Omental fat pad (tissue), 4 donors: Measurements from ENCODE around the gene SATB1. TPM values are rescaled to one million over a fixed set of nuclear protein-coding genes. Genes with fewer than 3 reads are reported as not detected.

Experiments
- ATAC-seq: fragments of 150-250 bp; one replicate; pipeline ENCODE4 v1.9.1; 2016; ENCODE audit warnings: mild to moderate bottlenecking, moderate library complexity; ENCODE audit not compliant: low FRiP score
- DNase-seq: peaks from one replicate; pipeline ENCODE4 v3.0.0-alpha.2; 2019; ENCODE audit warnings: low spot score
- total RNA-seq, 4 donors: library from RNA; depleted of rRNA; stranded (reverse); fragments of >200 nt; gene quantifications; one replicate each; pipeline ENCODE4 v1.1.0, GENCODE V29; 2016
- TF ChIP-seq, protein P1 (sequence below), 3 donors: fragments of 450-650 bp; IDR thresholded peaks; one replicate each; pipeline ENCODE4 v1.5.1; 2016 to 2017; ENCODE audit warnings: antibody characterized with exemption in 3 of 3, mild to moderate bottlenecking in 3 of 3, moderate library complexity in 2 of 3

The SATB1 gene
- total RNA-seq, 4 donors from 2014 or later: 20.2 to 42.9 (median 30.6) TPM

DNA sequence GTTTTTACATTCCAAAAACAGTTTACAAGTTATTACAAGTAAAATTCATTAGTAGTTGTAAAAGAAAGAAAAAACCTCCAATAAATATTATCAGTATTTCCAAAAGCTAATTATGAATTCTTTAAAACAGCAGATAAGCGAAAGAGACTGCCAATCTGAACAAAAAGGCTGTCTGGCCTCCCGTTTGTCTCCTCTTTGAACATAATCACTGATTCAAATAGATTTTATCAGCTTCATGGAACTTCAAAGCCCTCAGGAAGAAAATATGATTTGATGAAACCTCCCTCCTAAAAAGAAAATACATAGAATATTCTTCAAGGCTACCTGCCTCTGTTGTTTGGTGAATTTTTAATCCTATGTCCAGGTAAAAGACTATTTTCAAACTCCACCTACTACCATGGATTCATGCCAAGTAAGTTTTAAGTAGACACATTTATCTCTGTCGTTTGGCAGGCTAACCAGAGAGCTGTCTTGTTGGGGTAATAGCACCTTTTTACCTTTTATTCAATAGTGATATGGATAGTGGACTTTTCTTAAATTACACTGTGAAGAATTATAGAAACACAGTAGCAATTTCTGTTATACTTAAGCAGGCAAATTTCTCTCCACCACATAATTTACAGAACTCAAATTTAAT is 35.0 kb downstream of the SATB1 start:
- no peak for DNase-seq
- TF ChIP-seq, protein P1, sequence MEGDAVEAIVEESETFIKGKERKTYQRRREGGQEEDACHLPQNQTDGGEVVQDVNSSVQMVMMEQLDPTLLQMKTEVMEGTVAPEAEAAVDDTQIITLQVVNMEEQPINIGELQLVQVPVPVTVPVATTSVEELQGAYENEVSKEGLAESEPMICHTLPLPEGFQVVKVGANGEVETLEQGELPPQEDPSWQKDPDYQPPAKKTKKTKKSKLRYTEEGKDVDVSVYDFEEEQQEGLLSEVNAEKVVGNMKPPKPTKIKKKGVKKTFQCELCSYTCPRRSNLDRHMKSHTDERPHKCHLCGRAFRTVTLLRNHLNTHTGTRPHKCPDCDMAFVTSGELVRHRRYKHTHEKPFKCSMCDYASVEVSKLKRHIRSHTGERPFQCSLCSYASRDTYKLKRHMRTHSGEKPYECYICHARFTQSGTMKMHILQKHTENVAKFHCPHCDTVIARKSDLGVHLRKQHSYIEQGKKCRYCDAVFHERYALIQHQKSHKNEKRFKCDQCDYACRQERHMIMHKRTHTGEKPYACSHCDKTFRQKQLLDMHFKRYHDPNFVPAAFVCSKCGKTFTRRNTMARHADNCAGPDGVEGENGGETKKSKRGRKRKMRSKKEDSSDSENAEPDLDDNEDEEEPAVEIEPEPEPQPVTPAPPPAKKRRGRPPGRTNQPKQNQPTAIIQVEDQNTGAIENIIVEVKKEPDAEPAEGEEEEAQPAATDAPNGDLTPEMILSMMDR (IDR thresholded peaks at IDR 0.05): no peak
- ATAC-seq: no peak

DNA sequence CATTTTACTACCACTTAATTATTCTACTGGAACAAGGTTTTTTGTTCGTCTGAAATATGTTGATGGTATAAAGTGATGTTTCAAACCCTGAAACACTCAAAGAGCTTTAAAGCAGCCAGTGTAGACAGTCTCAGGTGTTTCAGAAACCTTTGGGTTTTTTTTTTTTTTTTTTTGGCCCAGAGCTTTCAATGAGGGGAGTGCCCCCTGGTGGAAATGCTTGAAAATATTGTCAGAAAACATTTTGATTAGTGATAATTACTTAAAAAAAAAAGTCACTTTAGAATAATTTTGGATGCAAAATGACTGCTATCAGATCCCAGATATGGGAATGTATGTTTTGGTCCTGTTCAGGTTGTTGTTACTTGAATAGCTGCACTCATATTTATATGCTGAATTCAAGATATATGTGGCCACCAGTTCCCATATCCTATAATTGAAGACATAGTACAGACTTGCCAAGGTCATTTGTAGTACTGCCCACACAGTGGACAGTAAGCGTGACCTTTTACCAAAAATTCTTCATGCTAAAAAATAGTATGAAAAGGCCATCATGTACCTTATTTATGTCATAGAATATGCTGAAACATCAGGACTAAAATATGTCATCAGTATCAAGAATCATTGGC is 35.9 kb downstream of the SATB1 start:
- no peak for DNase-seq
- no peak for ATAC-seq
- TF ChIP-seq, protein P1 (IDR thresholded peaks at IDR 0.05): no peak

GRCh38 chr3:18386274-18386890 is 38.8 kb downstream of the SATB1 start:
- DNase-seq (no peak), ATAC-seq (no peak)
- TF ChIP-seq, protein P1 (IDR thresholded peaks at IDR 0.05): no peak

DNA sequence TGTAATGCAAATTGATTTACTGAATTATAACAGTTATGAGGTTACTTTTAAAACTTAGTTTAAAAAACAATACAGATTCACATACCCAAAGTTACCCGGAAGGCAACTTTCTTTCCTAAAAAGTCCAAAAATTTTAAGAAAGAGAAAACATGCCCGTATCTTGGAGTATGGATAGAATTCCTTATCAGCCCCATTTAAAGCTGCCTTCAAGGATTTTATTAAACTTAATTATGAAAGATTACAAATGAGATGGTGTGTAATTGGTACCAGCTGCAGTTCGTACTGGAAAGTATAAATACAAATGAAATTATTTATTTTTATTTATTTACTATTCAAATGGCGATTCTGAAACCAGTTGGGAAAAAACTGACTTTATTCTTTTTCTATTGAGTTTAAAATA is 39.4 kb downstream of the SATB1 start:
- TF ChIP-seq, protein P1 (IDR thresholded peaks at IDR 0.05): no peak
- ATAC-seq: no peak
- no peak for DNase-seq

DNA sequence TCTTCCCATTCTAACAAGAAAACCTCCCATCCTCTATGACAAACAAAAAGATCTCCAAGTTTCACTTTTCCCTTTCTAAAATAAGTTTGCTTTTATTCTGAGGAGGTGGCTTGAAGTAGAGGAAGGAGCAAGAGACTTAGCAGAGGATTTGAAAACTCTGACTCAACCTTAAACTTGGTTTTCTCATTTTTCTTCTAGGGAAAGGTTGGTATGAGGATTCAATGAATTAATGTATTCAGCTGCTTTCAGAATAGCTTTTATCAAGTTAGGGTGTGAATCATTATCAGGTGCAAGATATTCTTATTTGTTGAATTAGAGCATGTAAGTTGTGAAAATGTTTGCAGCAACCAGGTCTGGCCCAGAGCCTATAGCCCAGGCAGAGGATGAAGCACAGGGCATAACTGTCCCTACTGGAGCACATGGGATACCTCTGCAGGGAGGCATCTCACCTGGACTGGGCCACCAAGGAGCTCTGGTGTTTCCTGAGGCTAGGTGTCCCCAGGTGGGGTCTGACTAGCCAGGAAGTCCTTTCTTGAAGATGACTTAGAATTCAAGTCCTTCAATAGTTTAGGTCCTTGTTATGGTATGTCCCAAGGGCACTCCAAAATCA is 42.3 kb downstream of the SATB1 start:
- DNase-seq (no peak), ATAC-seq (no peak)
- TF ChIP-seq, protein P1 (IDR thresholded peaks at IDR 0.05): no peak

DNA sequence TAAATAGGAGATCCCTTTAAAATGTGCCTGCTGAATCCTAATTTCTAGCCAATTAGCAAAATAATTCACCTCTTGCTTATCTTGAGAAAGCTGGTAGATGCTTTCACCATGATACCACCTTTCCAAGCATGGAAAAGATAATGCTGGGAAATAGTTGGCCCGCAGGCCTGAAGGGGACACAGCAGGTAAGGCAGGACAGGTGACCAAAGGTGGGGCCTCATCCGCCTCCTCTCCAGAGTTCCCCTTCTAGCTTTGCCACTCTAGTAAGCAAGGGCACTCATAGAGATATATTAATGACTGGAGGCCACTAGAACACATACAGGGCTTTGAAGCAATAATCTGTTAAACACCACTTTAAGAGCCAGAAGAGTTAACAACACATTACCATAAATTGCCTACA is 45.5 kb downstream of the SATB1 start:
- no peak for ATAC-seq
- TF ChIP-seq, protein P1 (IDR thresholded peaks at IDR 0.05): no peak
- no peak for DNase-seq
